CD4-positive, alpha-beta T cell (primary cell): ENCODE results near the gene NAB2. TPM values are rescaled to one million over a fixed set of nuclear protein-coding genes. Genes with fewer than 3 reads are reported as not detected.
A peak's percentile ranks its signal among the peaks of the same experiment; 100 is the strongest.
"Not testable (repeated sequence)": the region's sequence is repeated elsewhere in the genome, so short reads cannot be mapped to it uniquely, and the experiment has no call there.

Source experiments
- ATAC-seq: fragments of 200-7000 bp; cut with Tn5 transposase; one replicate; pipeline ENCODE4 v1.10.0; 2022; ENCODE audit warnings: mild to moderate bottlenecking; ENCODE audit not compliant: poor library complexity
- CTCF ChIA-PET: fragments of 350-600 bp; sonication (Branson Sonifier 250); formaldehyde crosslinking; loops from one replicate; lab custom pipeline; 2021; ENCODE audit warnings: antibody characterized with exemption, inconsistent platforms; lab: Charles Lee
- POLR2A ChIA-PET: fragments of 350-600 bp; sonication (Branson Sonifier 250); formaldehyde crosslinking; loops from one replicate; lab custom pipeline; 2021; ENCODE audit warnings: antibody characterized with exemption, inconsistent platforms; lab: Charles Lee
- DNase-seq, 14 experiments: peaks; one replicate each; pipeline ENCODE4 v3.0.0-alpha.2; 2013 to 2020; ENCODE audit warnings: mixed read lengths in 2 of 14
- H3K27ac ChIP-seq, 2 donors: one replicate each; pipeline versions ENCODE4 v1.5.1 to v1.7.0; 2013; ENCODE audit warnings: low read length in 2 of 2, low read depth in 1 of 2, mild to moderate bottlenecking in 1 of 2
- H3K27me3 ChIP-seq, 2 experiments: 1 replicate in 1 of 2; 2 replicates in 1 of 2; pipeline versions ENCODE4 v1.6.1 to v1.7.0; 2013; ENCODE audit warnings: low read length in 2 of 2, control low read depth in 1 of 2, mild to moderate bottlenecking in 1 of 2, moderate library complexity in 1 of 2; ENCODE audit not compliant: insufficient read depth in 2 of 2, control insufficient read depth in 1 of 2
- H3K36me3 ChIP-seq: one replicate; pipeline ENCODE4 v1.6.1; 2013; ENCODE audit warnings: low read length, control low read depth; ENCODE audit not compliant: insufficient read depth
- H3K4me1 ChIP-seq: one replicate; pipeline ENCODE4 v1.6.1; 2013; ENCODE audit warnings: low read length, control low read depth; ENCODE audit not compliant: insufficient read depth
- H3K4me3 ChIP-seq: one replicate; pipeline ENCODE4 v1.5.1; 2013; ENCODE audit warnings: mild to moderate bottlenecking, low read length, moderate library complexity
- H3K9me3 ChIP-seq, 2 experiments: 1 replicate in 1 of 2; 2 replicates in 1 of 2; pipeline versions ENCODE4 v1.6.1 to v1.7.0; 2013; ENCODE audit warnings: low read length in 2 of 2, mild to moderate bottlenecking in 2 of 2, control low read depth in 1 of 2, moderate library complexity in 1 of 2; ENCODE audit not compliant: control insufficient read depth in 1 of 2, insufficient read depth in 1 of 2
- H3K27ac Mint-ChIP-seq: one replicate; pipeline ENCODE4 v1.8.0; 2020; ENCODE audit warnings: mixed read lengths
- H3K27me3 Mint-ChIP-seq: one replicate; pipeline ENCODE4 v1.8.0; 2021; ENCODE audit warnings: mixed read lengths
- H3K36me3 Mint-ChIP-seq: one replicate; pipeline ENCODE4 v1.8.0; 2021; ENCODE audit warnings: low read depth, mixed read lengths
- H3K4me1 Mint-ChIP-seq: one replicate; pipeline ENCODE4 v1.8.0; 2021; ENCODE audit warnings: low read depth, mixed read lengths
- H3K4me3 Mint-ChIP-seq: one replicate; pipeline ENCODE4 v1.8.0; 2020; ENCODE audit warnings: mild to moderate bottlenecking, mixed read lengths
- H3K9me3 Mint-ChIP-seq: one replicate; pipeline ENCODE4 v1.8.0; 2020; ENCODE audit warnings: mixed read lengths
- CTCF ChIP-seq: fragments of 200-600 bp; IDR thresholded peaks from one replicate; pipeline ENCODE4 v1.8.0; 2022; ENCODE audit warnings: antibody characterized with exemption, mild to moderate bottlenecking
- intact Hi-C, 2 experiments: fragments of 100-400 bp; cut with DNase I in 1 of 2; cut with micrococcal nuclease in 1 of 2; formaldehyde crosslinking; loops; one replicate each; pipeline versions ENCODE4 v1.15.1 to v1.9.0; 2023 to 2025; cut with DNase I, micrococcal nuclease
- total RNA-seq, 174 experiments: library from RNA in 2 of 174; stranded (reverse) in 2 of 174; gene quantifications; one replicate each; pipeline ENCODE4 v1.2.3 and lab custom pipeline; 2021 to 2026

The NAB2 gene
- total RNA-seq, 2 experiments from 2014 or later = 4.8 to 6.1 TPM

GRCh38 chr12:57116580-57117281 is 27.8 kb downstream of the NAB2 start:
- Histone ChIP-seq H3K36me3 (no peaks in the 10 kb centered on the region), H3K27me3 (no peaks in the 10 kb centered on the region), H3K4me3 (no peak overlapping the region), H3K4me1 (peaks cover 12% of the 10 kb centered on the region), H3K9me3 (no peaks in the 10 kb centered on the region), H3K27ac (no peak overlapping the region)
- DNase-seq (no peak), ATAC-seq (no peak)
- Mint-ChIP-seq H3K9me3 (no peaks in the 10 kb centered on the region), H3K27me3 (peaks cover 4% of the 10 kb centered on the region), H3K4me1 (peaks cover 11% of the 10 kb centered on the region), H3K4me3 (no peak overlapping the region), H3K27ac (no peak overlapping the region), H3K36me3 (peaks cover 6% of the 10 kb centered on the region)
- intact Hi-C loops = loop anchor here in 1 of 2 experiments (2.0 kb wide), 1 partner anchor 358 kb away; no protein-coding TSS in a partner anchor
- no peak for TF ChIP-seq CTCF
- POLR2A ChIA-PET = interaction anchor here (1.0 kb wide), 1 partner anchor 47 kb away, joined by 3 read pairs; no protein-coding TSS in a partner anchor
- CTCF ChIA-PET = interaction anchor here (1.8 to 2.5 kb wide), 2 partner anchors 8 to 47 kb away, joined by 7 to 8 read pairs; no protein-coding TSS in a partner anchor

- Mint-ChIP-seq H3K27me3 (no peaks in the 10 kb centered on the region), H3K36me3 (no peaks in the 10 kb centered on the region), H3K4me1 (no peaks in the 10 kb centered on the region), H3K27ac (no peak overlapping the region), H3K9me3 (no peaks in the 10 kb centered on the region), H3K4me3 (no peak overlapping the region)
- no peaks in the 10 kb centered on the region for H3K9me3 ChIP-seq
- no peaks in the 10 kb centered on the region for H3K27me3 ChIP-seq
- no peaks in the 10 kb centered on the region for H3K4me1 ChIP-seq
- TF ChIP-seq CTCF = no peak
- no peak overlapping the region for H3K4me3 ChIP-seq
- ChIA-PET CTCF (no interaction called here), POLR2A (no interaction called here)
- H3K27ac ChIP-seq = no peak overlapping the region
- ATAC-seq (no peak), DNase-seq (peak in 2 of 14 experiments; percentile 39 to 50)
- intact Hi-C loops = no loop called here
- no peaks in the 10 kb centered on the region for H3K36me3 ChIP-seq
These were observed 29.9 kb downstream of the NAB2 start for GRCh38 chr12:57118711-57119271.

GRCh38 chr12:57119294-57120085 is 30.6 kb downstream of the NAB2 start:
- peaks cover 3% of the 10 kb centered on the region for H3K4me1 ChIP-seq
- no peaks in the 10 kb centered on the region for H3K9me3 Mint-ChIP-seq
- no peaks in the 10 kb centered on the region for H3K27me3 ChIP-seq
- H3K27me3 Mint-ChIP-seq = no peaks in the 10 kb centered on the region
- DNase-seq = no peak
- no peaks in the 10 kb centered on the region for H3K36me3 Mint-ChIP-seq
- ChIA-PET CTCF (interaction anchor here (0.7 to 1.0 kb wide), 2 partner anchors 50 to 118 kb away, joined by 3 to 4 read pairs; no protein-coding TSS in a partner anchor), POLR2A (no interaction called here)
- no peaks in the 10 kb centered on the region for H3K9me3 ChIP-seq
- TF ChIP-seq CTCF = no peak
- intact Hi-C loops = no loop called here
- H3K27ac Mint-ChIP-seq = no peak overlapping the region
- peaks cover 5% of the 10 kb centered on the region for H3K4me1 Mint-ChIP-seq
- H3K36me3 ChIP-seq = no peaks in the 10 kb centered on the region
- H3K27ac ChIP-seq = no peak overlapping the region
- H3K4me3 Mint-ChIP-seq = no peak overlapping the region
- no peak for ATAC-seq
- H3K4me3 ChIP-seq = no peak overlapping the region

GRCh38 chr12:57120718-57121117 is 31.8 kb downstream of the NAB2 start:
- POLR2A ChIA-PET = interaction anchor here (1.2 kb wide), 1 partner anchor 9 kb away, joined by 4 read pairs; no protein-coding TSS in a partner anchor

More at GRCh38 chr12:57120718-57121117, 31.8 kb downstream of the NAB2 start:
- H3K4me3 ChIP-seq, H3K4me1 ChIP-seq, H3K36me3 Mint-ChIP-seq, intact Hi-C loops, H3K4me1 Mint-ChIP-seq, H3K27me3 ChIP-seq, H3K27ac Mint-ChIP-seq, H3K4me3 Mint-ChIP-seq, H3K9me3 ChIP-seq, H3K27ac ChIP-seq, ATAC-seq, DNase-seq, H3K27me3 Mint-ChIP-seq, H3K36me3 ChIP-seq, H3K9me3 Mint-ChIP-seq: not testable (repeated sequence)
- CTCF ChIA-PET = interaction anchor here (1.6 kb wide), 1 partner anchor 8 kb away, joined by 6 read pairs; no protein-coding TSS in a partner anchor
